ENCODE data around the gene FXYD7. TPM values are rescaled to one million over a fixed set of nuclear protein-coding genes. Genes with fewer than 3 reads are reported as not detected.

FXYD7 gene
- total RNA-seq, 1 experiment from 2014 or later = not detected

DNA sequence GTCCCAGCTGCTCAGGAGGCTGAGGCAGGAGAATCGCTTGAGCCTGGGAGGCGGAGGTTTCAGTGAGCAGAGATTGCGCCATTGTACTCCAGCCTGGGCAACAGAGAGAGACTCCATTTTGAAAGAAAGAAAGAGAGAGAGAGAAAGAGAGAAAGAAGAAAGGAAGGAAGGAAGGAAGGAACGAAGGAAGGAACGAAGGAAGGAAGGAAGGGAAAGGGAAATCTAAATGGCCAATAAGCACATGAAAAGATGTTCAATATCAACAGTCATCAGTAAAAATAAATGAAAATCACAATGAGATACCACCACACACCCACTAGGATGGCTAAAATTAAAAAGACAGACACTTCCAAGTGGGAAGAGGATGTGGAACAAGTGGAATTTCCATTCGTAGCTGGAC lies 31.2 kb downstream of the FXYD7 start:
- POLR2A ChIA-PET (ENCODE audit: unreplicated experiment) = no interaction called here

DNA sequence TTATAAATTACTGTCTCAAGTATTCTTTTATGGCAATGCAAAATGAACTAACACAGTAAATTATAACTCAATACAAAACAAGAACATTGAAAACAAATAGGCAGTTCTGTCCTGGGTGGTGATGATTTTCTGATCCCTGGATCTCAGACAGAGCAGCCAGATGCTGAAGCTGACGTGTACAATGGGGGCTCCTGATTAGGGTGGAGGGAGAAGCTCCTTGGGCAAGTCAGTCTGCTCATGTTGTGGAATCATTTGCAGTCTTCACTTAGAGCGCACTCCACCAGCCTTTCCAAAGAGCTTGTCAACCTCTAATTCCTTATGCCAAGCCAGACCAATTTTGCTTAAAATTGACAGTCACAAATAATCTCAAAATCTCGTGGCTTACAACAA lies 33.1 kb downstream of the FXYD7 start:
- Histone ChIP-seq H3F3A (ENCODE audit: low read length, unreplicated experiment) (no peaks in the 10 kb centered on the region), H3K4me1 (ENCODE audit: insufficient read depth, low read length) (no peaks in the 10 kb centered on the region), H3K36me3 (ENCODE audit: low read depth, low read length) (no peaks in the 10 kb centered on the region), H3K27ac (ENCODE audit: low read length) (no peak overlapping the region), H3K4me3 (ENCODE audit: low read length) (no peak overlapping the region), H3K79me2 (ENCODE audit: low read length) (no peaks in the 10 kb centered on the region), H3K27me3 (ENCODE audit: low read length) (no peaks in the 10 kb centered on the region), H3K9me2 (replicated peaks; ENCODE audit: low read length) (no peaks in the 10 kb centered on the region), H3K9me3 (ENCODE audit: low read length) (no peaks in the 10 kb centered on the region), H3K9ac (ENCODE audit: low read length) (no peak overlapping the region), H4K20me1 (ENCODE audit: low read length) (no peaks in the 10 kb centered on the region), H2AFZ (ENCODE audit: low read length) (no peak overlapping the region), H3K4me2 (ENCODE audit: low read length) (no peak overlapping the region)
- no TSS peak for BruUV-seq (replicated peaks)
- intact Hi-C loops (cut with micrococcal nuclease) = no loop called here
- TF ChIP-seq EZH2 (IDR thresholded peaks at IDR 0.05; ENCODE audit: low read length, unreplicated experiment) = no peak
- no peak for TF ChIP-seq CTCF (conservative IDR thresholded peaks at IDR 0.05; ENCODE audit: low read depth, low read length)
- no peak for TF ChIP-seq EZH2phosphoT487 (IDR thresholded peaks at IDR 0.05; ENCODE audit: borderline replicate concordance, low read length)
- CTCF ChIA-PET = no interaction called here
- ATAC-seq = no peak
- no peak for DNase-seq
- POLR2A ChIA-PET (ENCODE audit: unreplicated experiment) = no interaction called here

More for the DNA sequence above, 31.2 kb downstream of the FXYD7 start:
- Histone ChIP-seq H4K20me1 (ENCODE audit: low read length) (no peaks in the 10 kb centered on the region), H3K27ac (ENCODE audit: low read length) (no peak overlapping the region), H3K4me3 (ENCODE audit: low read length) (no peak overlapping the region), H3K9ac (ENCODE audit: low read length) (no peak overlapping the region), H3F3A (ENCODE audit: low read length, unreplicated experiment) (no peaks in the 10 kb centered on the region), H3K4me1 (ENCODE audit: insufficient read depth, low read length) (peaks cover 2% of the 10 kb centered on the region; the same call in 1 of the 2 replicates), H3K27me3 (ENCODE audit: low read length) (no peaks in the 10 kb centered on the region), H3K36me3 (ENCODE audit: low read depth, low read length) (peaks cover 5% of the 10 kb centered on the region; the same call in 1 of the 2 replicates), H3K4me2 (ENCODE audit: low read length) (no peak overlapping the region), H2AFZ (ENCODE audit: low read length) (no peak overlapping the region), H3K79me2 (ENCODE audit: low read length) (no peaks in the 10 kb centered on the region), H3K9me2 (replicated peaks; ENCODE audit: low read length) (no peaks in the 10 kb centered on the region), H3K9me3 (ENCODE audit: low read length) (no peaks in the 10 kb centered on the region)
- DNase-seq (no peak), ATAC-seq (no peak)
- CTCF ChIA-PET = no interaction called here
- intact Hi-C loops (cut with micrococcal nuclease) = no loop called here
- no TSS peak for BruUV-seq (replicated peaks)
- no peak for TF ChIP-seq EZH2 (IDR thresholded peaks at IDR 0.05; ENCODE audit: low read length, unreplicated experiment)
- no peak for TF ChIP-seq CTCF (conservative IDR thresholded peaks at IDR 0.05; ENCODE audit: low read depth, low read length)
- TF ChIP-seq EZH2phosphoT487 (IDR thresholded peaks at IDR 0.05; ENCODE audit: borderline replicate concordance, low read length) = no peak

GRCh38 chr19:35177377-35178274 lies 34.6 kb downstream of the FXYD7 start:
- Histone ChIP-seq H3K36me3 (ENCODE audit: low read depth, low read length) (no peaks in the 10 kb centered on the region), H4K20me1 (ENCODE audit: low read length) (no peaks in the 10 kb centered on the region), H3K27ac (ENCODE audit: low read length) (no peak overlapping the region), H3K27me3 (ENCODE audit: low read length) (no peaks in the 10 kb centered on the region), H3K9me2 (replicated peaks; ENCODE audit: low read length) (no peaks in the 10 kb centered on the region), H3F3A (ENCODE audit: low read length, unreplicated experiment) (no peaks in the 10 kb centered on the region), H3K9me3 (ENCODE audit: low read length) (no peaks in the 10 kb centered on the region), H2AFZ (ENCODE audit: low read length) (no peak overlapping the region), H3K9ac (ENCODE audit: low read length) (no peak overlapping the region), H3K79me2 (ENCODE audit: low read length) (no peaks in the 10 kb centered on the region), H3K4me3 (ENCODE audit: low read length) (no peak overlapping the region), H3K4me2 (ENCODE audit: low read length) (no peak overlapping the region), H3K4me1 (ENCODE audit: insufficient read depth, low read length) (no peaks in the 10 kb centered on the region)
- no TSS peak for BruUV-seq (replicated peaks)
- intact Hi-C loops (cut with micrococcal nuclease) = no loop called here
- TF ChIP-seq EZH2phosphoT487 (IDR thresholded peaks at IDR 0.05; ENCODE audit: borderline replicate concordance, low read length) (no peak), EZH2 (IDR thresholded peaks at IDR 0.05; ENCODE audit: low read length, unreplicated experiment) (no peak), CTCF (conservative IDR thresholded peaks at IDR 0.05; ENCODE audit: low read depth, low read length) (no peak)
- no peak for DNase-seq
- no peak for ATAC-seq
- ChIA-PET POLR2A (ENCODE audit: unreplicated experiment) (no interaction called here), CTCF (no interaction called here)
